Myocyte (in vitro differentiated cells): ENCODE measurements around the gene PELI1. TPM values are rescaled to one million over a fixed set of nuclear protein-coding genes. Genes with fewer than 3 reads are reported as not detected.
"Not testable (repeated sequence)": the region's sequence is repeated elsewhere in the genome, so short reads cannot be mapped to it uniquely, and the experiment has no call there.

Experiments used
- DNase-seq: peaks from one replicate; pipeline ENCODE4 v3.0.0-alpha.2; 2012; ENCODE audit warnings: low read depth
- total RNA-seq: library from RNA; depleted of rRNA; stranded (reverse); fragments of >200 nt; gene quantifications from 2 replicates; pipeline ENCODE4 v1.2.3, GENCODE V29; 2014

PELI1 gene
- total RNA-seq, 1 donor from 2014 or later, result 4.4 TPM

GRCh38 chr2:64124168-64124567 is 20.1 kb downstream of the PELI1 start:
- DNase-seq, result no peak

GRCh38 chr2:64123740-64124139 is 20.5 kb downstream of the PELI1 start:
- no peak for DNase-seq

GRCh38 chr2:64122358-64122757 is 21.9 kb downstream of the PELI1 start:
- no peak for DNase-seq

- no peak for DNase-seq
These were observed 23.3 kb downstream of the PELI1 start for GRCh38 chr2:64120928-64121327.

- no peak for DNase-seq
These were observed 24.2 kb downstream of the PELI1 start for GRCh38 chr2:64120008-64120407.

GRCh38 chr2:64119369-64119768 is 24.9 kb downstream of the PELI1 start:
- DNase-seq, result no peak

GRCh38 chr2:64115808-64116598 is 28.2 kb downstream of the PELI1 start:
- no peak for DNase-seq

- no peak for DNase-seq
These were observed 29.3 kb downstream of the PELI1 start for GRCh38 chr2:64114912-64115277.

GRCh38 chr2:64114063-64114911 is 29.9 kb downstream of the PELI1 start:
- DNase-seq, result peak; percentile 20

- DNase-seq, result no peak
These were observed 32.2 kb downstream of the PELI1 start for GRCh38 chr2:64112016-64112415.

GRCh38 chr2:64111426-64111825 is 32.8 kb downstream of the PELI1 start:
- DNase-seq, result no peak

GRCh38 chr2:64108666-64109241 is 35.5 kb downstream of the PELI1 start:
- DNase-seq, result no peak

GRCh38 chr2:64106481-64106880 is 37.7 kb downstream of the PELI1 start:
- no peak for DNase-seq

GRCh38 chr2:64105670-64106461 is 38.4 kb downstream of the PELI1 start:
- DNase-seq, result no peak

GRCh38 chr2:64104933-64105332 is 39.3 kb downstream of the PELI1 start:
- no peak for DNase-seq

- not testable (repeated sequence) for DNase-seq
These were observed 41.5 kb downstream of the PELI1 start for GRCh38 chr2:64102736-64103135.

GRCh38 chr2:64101141-64101591 is 43.1 kb downstream of the PELI1 start:
- no peak for DNase-seq

- not testable (repeated sequence) for DNase-seq
These were observed 43.6 kb downstream of the PELI1 start for GRCh38 chr2:64100584-64100983.

- no peak for DNase-seq
These were observed 49.4 kb downstream of the PELI1 start for GRCh38 chr2:64094663-64095382.

- DNase-seq, result no peak
These were observed 50.9 kb downstream of the PELI1 start for GRCh38 chr2:64093341-64093740.

- no peak for DNase-seq
These were observed 51.7 kb downstream of the PELI1 start for GRCh38 chr2:64092502-64092901.
